Left hindlimb (tissue), 1 donor: ENCODE results near the gene RNU7-1.

Experiments used
- DNase-seq: peaks from one replicate; pipeline ENCODE4 v3.0.0-alpha.2; 2018

Gene RNU7-1

GRCh38 chr12:6966351-6966750 is 22.7 kb downstream of the RNU7-1 start:
- no peak for DNase-seq

GRCh38 chr12:6967651-6968100 is 24.1 kb downstream of the RNU7-1 start:
- no peak for DNase-seq

GRCh38 chr12:6968426-6968825 is 24.8 kb downstream of the RNU7-1 start:
- DNase-seq = no peak

- DNase-seq = no peak
Observed at GRCh38 chr12:6970096-6970527, 26.5 kb downstream of the RNU7-1 start.

GRCh38 chr12:6974180-6974579 is 30.6 kb downstream of the RNU7-1 start:
- DNase-seq = no peak

GRCh38 chr12:6975297-6976032 is 31.8 kb downstream of the RNU7-1 start:
- no peak for DNase-seq

- no peak for DNase-seq
Observed at GRCh38 chr12:6977653-6978052, 34.0 kb downstream of the RNU7-1 start.

- no peak for DNase-seq
Observed at GRCh38 chr12:6978188-6978587, 34.6 kb downstream of the RNU7-1 start.

- DNase-seq = no peak
Observed at GRCh38 chr12:6978611-6979011, 35.0 kb downstream of the RNU7-1 start.

GRCh38 chr12:6979021-6979420 is 35.4 kb downstream of the RNU7-1 start:
- DNase-seq = no peak

GRCh38 chr12:6979453-6979852 is 35.8 kb downstream of the RNU7-1 start:
- no peak for DNase-seq

- DNase-seq = no peak
Observed at GRCh38 chr12:6980075-6980474, 36.5 kb downstream of the RNU7-1 start.

- no peak for DNase-seq
Observed at GRCh38 chr12:6980740-6981139, 37.1 kb downstream of the RNU7-1 start.

- DNase-seq = no peak
Observed at GRCh38 chr12:6981152-6982052, 37.8 kb downstream of the RNU7-1 start.

GRCh38 chr12:6982532-6982931 is 38.9 kb downstream of the RNU7-1 start:
- DNase-seq = no peak

GRCh38 chr12:6987956-6988553 is 44.4 kb downstream of the RNU7-1 start:
- no peak for DNase-seq
